HEK293 (cell line): Measurements from ENCODE around the gene TIPRL.

Source experiments
- CTCF ChIA-PET: fragments of 350-600 bp; formaldehyde crosslinking; extraction: SDS; loops from one replicate; lab custom pipeline; 2021; ENCODE audit warnings: antibody characterized with exemption; lab: Yijun Ruan, JAX
- POLR2A ChIA-PET: fragments of 300-600 bp; formaldehyde crosslinking; extraction: SDS; loops from one replicate; lab custom pipeline; 2020; ENCODE audit warnings: antibody characterized with exemption, inconsistent platforms; lab: Yijun Ruan, JAX
- H3K27ac ChIP-seq: fragments of 200-500 bp; sonication (Bioruptor generic); 2 replicates; pipeline ENCODE4 v1.5.1; 2014; ENCODE audit warnings: low read depth, low read length, control low read depth, inconsistent platforms; ENCODE audit errors: extremely low read depth
- H3K36me3 ChIP-seq, 2 experiments: fragments of 200-500 bp in 1 of 2; sonication (Bioruptor generic) in 1 of 2; 1 replicate in 1 of 2; 2 replicates in 1 of 2; pipeline ENCODE4 v1.5.1; 2014 to 2017; ENCODE audit warnings: inconsistent platforms in 2 of 2, low read length in 2 of 2; ENCODE audit not compliant: control insufficient read depth in 2 of 2, insufficient read depth in 1 of 2
- H3K4me1 ChIP-seq: fragments of 200-500 bp; sonication (Bioruptor generic); 2 replicates; pipeline ENCODE4 v1.5.1; 2014; ENCODE audit warnings: mild to moderate bottlenecking, low read length, inconsistent platforms; ENCODE audit not compliant: control insufficient read depth, insufficient read depth
- H3K4me3 ChIP-seq: 2 replicates; pipeline ENCODE4 v1.5.1; 2011; ENCODE audit warnings: low read depth, mild to moderate bottlenecking, control low read depth, low read length, moderate library complexity
- H3K9me3 ChIP-seq: fragments of 200-500 bp; sonication (Bioruptor generic); 2 replicates; pipeline ENCODE4 v1.5.1; 2014; ENCODE audit warnings: low read depth, low read length, inconsistent platforms; ENCODE audit not compliant: control insufficient read depth, insufficient read depth
- KLF8 ChIP-seq: fragments of 450-650 bp; formaldehyde crosslinking; IDR thresholded peaks from 2 replicates; pipeline ENCODE4 v1.5.1; 2016; ENCODE audit warnings: missing biosample characterization, missing genetic modification characterization
- KLF9 ChIP-seq: fragments of 450-650 bp; formaldehyde crosslinking; IDR thresholded peaks from 2 replicates; pipeline ENCODE4 v1.5.1; 2016; ENCODE audit warnings: missing biosample characterization, missing genetic modification characterization, low read depth
- SP3 ChIP-seq: fragments of 450-650 bp; formaldehyde crosslinking; IDR thresholded peaks from 2 replicates; pipeline ENCODE4 v1.5.1; 2016; ENCODE audit warnings: missing biosample characterization, missing genetic modification characterization
- TCF7L2 ChIP-seq: IDR thresholded peaks from 2 replicates; pipeline ENCODE4 v1.6.1; 2011; ENCODE audit warnings: low read depth, mild to moderate bottlenecking, inconsistent platforms, low read length, moderate library complexity, borderline replicate concordance
- ZBTB20 ChIP-seq: fragments of 450-650 bp; formaldehyde crosslinking; IDR thresholded peaks from 2 replicates; pipeline ENCODE4 v1.5.1; 2016; ENCODE audit warnings: missing biosample characterization, missing genetic modification characterization
- ZNF133 ChIP-seq: fragments of 450-650 bp; formaldehyde crosslinking; IDR thresholded peaks from 2 replicates; pipeline ENCODE4 v1.5.1; 2016; ENCODE audit warnings: missing biosample characterization, missing genetic modification characterization
- ZNF221 ChIP-seq: fragments of 450-650 bp; formaldehyde crosslinking; IDR thresholded peaks from 2 replicates; pipeline ENCODE4 v1.5.1; 2017; ENCODE audit warnings: missing biosample characterization, missing genetic modification characterization, borderline replicate concordance
- ZNF280D ChIP-seq: fragments of 450-650 bp; formaldehyde crosslinking; IDR thresholded peaks from 2 replicates; pipeline ENCODE4 v1.5.1; 2016; ENCODE audit warnings: missing biosample characterization, missing genetic modification characterization
- ZNF354C ChIP-seq: fragments of 450-650 bp; formaldehyde crosslinking; IDR thresholded peaks from 2 replicates; pipeline ENCODE4 v1.5.1; 2016; ENCODE audit warnings: missing biosample characterization, missing genetic modification characterization, low read depth, borderline replicate concordance
- ZNF394 ChIP-seq: fragments of 450-650 bp; formaldehyde crosslinking; IDR thresholded peaks from 2 replicates; pipeline ENCODE4 v1.5.1; 2016; ENCODE audit warnings: missing biosample characterization, missing genetic modification characterization, mild to moderate bottlenecking, moderate library complexity, borderline replicate concordance
- ZNF433 ChIP-seq: fragments of 450-650 bp; formaldehyde crosslinking; IDR thresholded peaks from 2 replicates; pipeline ENCODE4 v1.5.1; 2016; ENCODE audit warnings: missing biosample characterization, missing genetic modification characterization, low read depth
- ZNF488 ChIP-seq: fragments of 450-650 bp; formaldehyde crosslinking; IDR thresholded peaks from 2 replicates; pipeline ENCODE4 v1.5.1; 2016; ENCODE audit warnings: missing biosample characterization, missing genetic modification characterization
- ZNF518A ChIP-seq: fragments of 450-650 bp; formaldehyde crosslinking; conservative IDR thresholded peaks from 2 replicates; pipeline ENCODE4 v1.5.1; 2016; ENCODE audit warnings: low read depth, missing biosample characterization, missing genetic modification characterization
- ZNF544 ChIP-seq: fragments of 450-650 bp; formaldehyde crosslinking; IDR thresholded peaks from 2 replicates; pipeline ENCODE4 v1.5.0; 2017; ENCODE audit warnings: missing biosample characterization, missing genetic modification characterization
- ZNF555 ChIP-seq: fragments of 450-650 bp; formaldehyde crosslinking; conservative IDR thresholded peaks from 2 replicates; pipeline ENCODE4 v1.5.1; 2017; ENCODE audit warnings: missing biosample characterization, mild to moderate bottlenecking, missing genetic modification characterization, inconsistent platforms
- ZNF600 ChIP-seq: fragments of 450-650 bp; formaldehyde crosslinking; IDR thresholded peaks from 2 replicates; pipeline ENCODE4 v1.5.1; 2016; ENCODE audit warnings: missing biosample characterization, missing genetic modification characterization
- ZNF623 ChIP-seq: fragments of 450-650 bp; formaldehyde crosslinking; IDR thresholded peaks from 2 replicates; pipeline ENCODE4 v1.5.1; 2016; ENCODE audit warnings: missing biosample characterization, missing genetic modification characterization
- ZNF660 ChIP-seq: fragments of 450-650 bp; IDR thresholded peaks from 2 replicates; pipeline ENCODE4 v1.5.1; 2018; ENCODE audit warnings: missing biosample characterization, mild to moderate bottlenecking, missing genetic modification characterization
- ZSCAN4 ChIP-seq: fragments of 450-650 bp; formaldehyde crosslinking; IDR thresholded peaks from 2 replicates; pipeline ENCODE4 v1.5.1; 2017; ENCODE audit warnings: missing biosample characterization, missing genetic modification characterization

Gene TIPRL

GRCh38 chr1:168195199-168196135 lies 16.7 kb downstream of the TIPRL start:
- no peak overlapping the region for H3K27ac ChIP-seq
- H3K36me3 ChIP-seq: peaks cover 24 to 55% of the 10 kb centered on the region in 2 experiments
- no peaks in the 10 kb centered on the region for H3K4me1 ChIP-seq
- TF ChIP-seq ZBTB20 (no peak), ZSCAN4 (no peak), SP3 (tag by site-specific recombination) (no peak), ZNF600 (tag by site-specific recombination) (no peak), ZNF221 (tag by site-specific recombination) (no peak), ZNF394 (tag by site-specific recombination) (no peak), TCF7L2 (no peak), ZNF518A (tag by site-specific recombination) (no peak), ZNF660 (tag by site-specific recombination) (no peak), ZNF488 (tag by site-specific recombination) (no peak), ZNF623 (tag by site-specific recombination) (no peak), ZNF555 (no peak), ZNF354C (tag by site-specific recombination) (no peak), ZNF280D (tag by site-specific recombination) (no peak), KLF9 (tag by site-specific recombination) (no peak), ZNF544 (tag by site-specific recombination) (no peak), KLF8 (tag by site-specific recombination) (no peak), ZNF433 (tag by site-specific recombination) (no peak), ZNF133 (tag by site-specific recombination) (no peak)
- no peaks in the 10 kb centered on the region for H3K9me3 ChIP-seq
- no peak overlapping the region for H3K4me3 ChIP-seq
- ChIA-PET CTCF (interaction anchor here (0.7 to 0.8 kb wide), 3 partner anchors 11 to 40 kb away, joined by 3 to 4 read pairs (median 3); no protein-coding TSS in a partner anchor), POLR2A (interaction anchor here (0.7 kb wide), 1 partner anchor 30 kb away, joined by 4 read pairs; no protein-coding TSS in a partner anchor)
